GM08714 (cell line): Measurements from ENCODE around the gene ARX.

Experiments
- H3K4me3 ChIP-seq: fragments of 200-500 bp; sonication (Bioruptor generic); 2 replicates; pipeline ENCODE4 v1.5.1; 2014; ENCODE audit warnings: mild to moderate bottlenecking, low read length, inconsistent platforms
- ZNF274 ChIP-seq: IDR thresholded peaks from 2 replicates; pipeline ENCODE4 v1.6.1; 2012; ENCODE audit warnings: mild to moderate bottlenecking, low read depth, low read length

Gene ARX

GRCh38 chrX:24961809-24962208 lies 54.0 kb downstream of the ARX start:
- no peak for TF ChIP-seq ZNF274

GRCh38 chrX:24956828-24957227 lies 58.9 kb downstream of the ARX start:
- no peak for TF ChIP-seq ZNF274
- H3K4me3 ChIP-seq: no peak overlapping the region

More at GRCh38 chrX:24961809-24962208, 54.0 kb downstream of the ARX start:
- H3K4me3 ChIP-seq: no peak overlapping the region

DNA sequence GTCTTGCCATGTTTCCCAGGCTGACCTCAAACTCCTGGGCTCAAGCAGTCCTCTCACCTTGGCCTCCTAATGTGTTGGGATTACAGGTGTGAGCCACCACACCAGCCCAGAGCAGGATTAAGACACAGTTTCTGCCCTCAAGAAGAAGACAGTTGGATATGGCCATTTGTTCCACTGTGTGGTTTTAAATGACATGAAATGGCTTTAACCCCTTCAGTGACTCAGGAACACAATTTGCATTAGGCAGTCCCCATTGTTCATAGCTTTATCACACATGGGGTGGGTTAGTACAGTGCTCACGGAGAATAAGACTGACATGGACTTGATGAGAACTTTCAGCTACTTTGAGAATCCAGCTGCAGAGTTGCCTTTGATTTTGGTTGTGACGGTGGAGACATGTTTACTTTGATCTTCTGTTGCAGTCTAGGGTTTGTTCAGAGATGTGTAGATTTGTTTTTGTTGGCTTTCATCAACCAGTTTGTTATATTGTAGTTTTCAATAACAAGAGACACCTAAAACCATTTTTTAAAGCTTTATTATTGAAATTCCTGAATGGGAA lies 60.3 kb downstream of the ARX start:
- TF ChIP-seq ZNF274: no peak

GRCh38 chrX:24954732-24955131 lies 61.0 kb downstream of the ARX start:
- no peak for TF ChIP-seq ZNF274

More for the DNA sequence above, 60.3 kb downstream of the ARX start:
- no peak overlapping the region for H3K4me3 ChIP-seq

More at GRCh38 chrX:24954732-24955131, 61.0 kb downstream of the ARX start:
- H3K4me3 ChIP-seq: no peak overlapping the region
